ENCODE measurements around the gene CHGA.

CHGA gene

GRCh38 chr14:92945544-92945943, 22.6 kb downstream of the CHGA start:
- no peak for DNase-seq (ENCODE audit: low spot score)

GRCh38 chr14:92945959-92946846, 23.3 kb downstream of the CHGA start:
- no peak for DNase-seq (ENCODE audit: low spot score)

GRCh38 chr14:92946847-92947545, 24.0 kb downstream of the CHGA start:
- no peak for DNase-seq (ENCODE audit: low spot score)

GRCh38 chr14:92948647-92949046, 25.7 kb downstream of the CHGA start:
- no peak for DNase-seq (ENCODE audit: low spot score)

- no peak for DNase-seq (ENCODE audit: low spot score)
These were observed 26.7 kb downstream of the CHGA start for GRCh38 chr14:92949496-92950192.

GRCh38 chr14:92950193-92950540, 27.2 kb downstream of the CHGA start:
- no peak for DNase-seq (ENCODE audit: low spot score)

- no peak for DNase-seq (ENCODE audit: low spot score)
These were observed 27.8 kb downstream of the CHGA start for GRCh38 chr14:92950773-92951172.

- DNase-seq (ENCODE audit: low spot score) = no peak
These were observed 28.3 kb downstream of the CHGA start for GRCh38 chr14:92951261-92951660.

GRCh38 chr14:92951912-92952471, 29.0 kb downstream of the CHGA start:
- peak; percentile 62 for DNase-seq (ENCODE audit: low spot score)

- no peak for DNase-seq (ENCODE audit: low spot score)
These were observed 29.7 kb downstream of the CHGA start for GRCh38 chr14:92952481-92953298.

GRCh38 chr14:92953526-92953925, 30.6 kb downstream of the CHGA start:
- no peak for DNase-seq (ENCODE audit: low spot score)

- DNase-seq (ENCODE audit: low spot score) = no peak
These were observed 32.0 kb downstream of the CHGA start for GRCh38 chr14:92954933-92955332.

- no peak for DNase-seq (ENCODE audit: low spot score)
These were observed 32.4 kb downstream of the CHGA start for GRCh38 chr14:92955381-92955780.

- DNase-seq (ENCODE audit: low spot score) = no peak
These were observed 34.0 kb downstream of the CHGA start for GRCh38 chr14:92956961-92957360.

- no peak for DNase-seq (ENCODE audit: low spot score)
These were observed 35.6 kb downstream of the CHGA start for GRCh38 chr14:92958373-92959188.

GRCh38 chr14:92959189-92959531, 36.2 kb downstream of the CHGA start:
- DNase-seq (ENCODE audit: low spot score) = no peak

- DNase-seq (ENCODE audit: low spot score) = no peak
These were observed 37.1 kb downstream of the CHGA start for GRCh38 chr14:92959761-92960680.

GRCh38 chr14:92960706-92961566, 38.0 kb downstream of the CHGA start:
- no peak for DNase-seq (ENCODE audit: low spot score)

GRCh38 chr14:92961567-92961855, 38.6 kb downstream of the CHGA start:
- DNase-seq (ENCODE audit: low spot score) = no peak

Data from hematopoietic multipotent progenitor cell treated with erythropoietin and hydrocortisone succinate and interleukin-3 and kit ligand, for 17 days (in vitro differentiated cells).